ENCODE results near the gene GAS1. TPM values are rescaled to one million over a fixed set of nuclear protein-coding genes. Genes with fewer than 3 reads are reported as not detected.

The GAS1 gene
- total and polyA plus RNA-seq, 2 of the 8 experiments (the other 6 are each of a cell fraction or from before 2014, with no cell fraction given): 2.8 to 5.7 TPM

DNA sequence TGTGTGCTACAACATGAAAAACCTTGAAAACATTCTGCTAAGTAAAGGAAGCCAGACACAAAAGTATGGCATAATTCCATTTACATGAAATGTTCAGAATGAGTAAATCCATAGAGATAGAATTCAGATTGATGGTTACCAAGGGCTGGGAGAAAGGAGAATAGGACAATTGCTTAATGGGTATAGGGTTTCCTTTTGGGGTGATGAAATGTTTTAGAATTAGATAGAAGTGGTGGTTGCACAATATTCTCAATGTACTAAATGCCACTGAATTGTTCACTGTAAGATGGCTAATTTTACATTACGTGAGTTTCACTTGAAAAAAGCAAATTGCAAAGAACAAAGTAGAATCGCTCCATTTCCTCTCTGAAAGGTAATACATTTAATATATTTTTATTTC, 43.0 kb upstream of the GAS1 start:
- Histone ChIP-seq H2BK20ac (ENCODE audit: low read length) (no peak overlapping the region), H3K9me3 (ENCODE audit: insufficient read depth in 2 of 2, low read depth in 1 of 2, low read length in 1 of 2) (no peaks in the 10 kb centered on the region), H3K4me3 (ENCODE audit: extremely low read depth in 1 of 4, insufficient read depth in 2 of 4, low read depth in 3 of 4, low read length in 4 of 4) (no peak overlapping the region), H3K4me2 (ENCODE audit: insufficient read depth in 1 of 2, low read depth in 2 of 2, low read length in 2 of 2) (no peak overlapping the region), H2AK5ac (ENCODE audit: low read depth, low read length) (no peak overlapping the region), H3K79me1 (ENCODE audit: low read depth, low read length) (no peaks in the 10 kb centered on the region), H3K56ac (replicated peaks; ENCODE audit: insufficient read length, low read depth, low read length) (no peak overlapping the region), H4K20me1 (replicated peaks in 1 of 2; ENCODE audit: control insufficient read depth in 1 of 2, insufficient read depth in 2 of 2, low read length in 2 of 2) (no peaks in the 10 kb centered on the region), H3K18ac (ENCODE audit: extremely low read depth, low read length) (no peak overlapping the region), H3K4ac (replicated peaks; ENCODE audit: insufficient read length, low read depth, low read length) (no peak overlapping the region), H3K23ac (ENCODE audit: insufficient read length) (no peak overlapping the region), H4K91ac (replicated peaks; ENCODE audit: insufficient read length, low read length) (no peak overlapping the region), H2AFZ (ENCODE audit: low read length) (no peak overlapping the region), H2BK12ac (ENCODE audit: low read depth, low read length) (no peak overlapping the region), H4K8ac (ENCODE audit: extremely low read depth, insufficient read depth, low read length) (no peak overlapping the region), H2BK5ac (ENCODE audit: low read depth, low read length) (no peak overlapping the region), H3K23me2 (ENCODE audit: low read depth, low read length) (no peaks in the 10 kb centered on the region), H3K14ac (ENCODE audit: insufficient read length) (no peak overlapping the region), H3K79me2 (ENCODE audit: control insufficient read depth in 1 of 2, insufficient read depth in 2 of 2, low read length in 2 of 2) (no peaks in the 10 kb centered on the region), H4K5ac (ENCODE audit: insufficient read length, low read depth, low read length) (no peak overlapping the region), H3K9ac (replicated peaks in 1 of 4; ENCODE audit: extremely low read depth in 1 of 4, low read depth in 3 of 4, low read length in 3 of 4) (no peak overlapping the region), H2BK15ac (ENCODE audit: low read length) (no peak overlapping the region), H2BK120ac (replicated peaks; ENCODE audit: low read depth, low read length) (no peak overlapping the region), H3K27ac (ENCODE audit: low read depth, low read length) (no peak overlapping the region), H3K36me3 (ENCODE audit: control insufficient read depth in 2 of 4, insufficient read depth in 4 of 4, low read length in 3 of 4) (no peaks in the 10 kb centered on the region), H3K4me1 (replicated peaks in 1 of 4; ENCODE audit: control insufficient read depth in 3 of 4, insufficient read depth in 4 of 4, low read length in 3 of 4) (no peaks in the 10 kb centered on the region), H3K27me3 (replicated peaks in 1 of 4; ENCODE audit: control insufficient read depth in 3 of 4, extremely low read depth in 1 of 4, insufficient read depth in 3 of 4, low read length in 3 of 4) (no peaks in the 10 kb centered on the region)
- POLR2A ChIA-PET (ENCODE audit: partially characterized antibody): no interaction called here
- no peak for DNase-seq (ENCODE audit: low read depth in 1 of 2, low spot score in 2 of 2)
- no peak for FAIRE-seq
- no peak for TF ChIP-seq POU5F1 (IDR thresholded peaks at IDR 0.05; ENCODE audit: low read depth, low read length)
- no peak for TF ChIP-seq NANOG (IDR thresholded peaks at IDR 0.05; ENCODE audit: insufficient read depth, low read depth, low read length, poor library complexity, severe bottlenecking)
- TF ChIP-seq RFX5 (IDR thresholded peaks at IDR 0.05; ENCODE audit: borderline replicate concordance, low read depth, low read length): no peak
- TF ChIP-seq EGR1 (IDR thresholded peaks at IDR 0.05; ENCODE audit: borderline replicate concordance, low read depth, low read length): no peak
- TF ChIP-seq, protein P1, sequence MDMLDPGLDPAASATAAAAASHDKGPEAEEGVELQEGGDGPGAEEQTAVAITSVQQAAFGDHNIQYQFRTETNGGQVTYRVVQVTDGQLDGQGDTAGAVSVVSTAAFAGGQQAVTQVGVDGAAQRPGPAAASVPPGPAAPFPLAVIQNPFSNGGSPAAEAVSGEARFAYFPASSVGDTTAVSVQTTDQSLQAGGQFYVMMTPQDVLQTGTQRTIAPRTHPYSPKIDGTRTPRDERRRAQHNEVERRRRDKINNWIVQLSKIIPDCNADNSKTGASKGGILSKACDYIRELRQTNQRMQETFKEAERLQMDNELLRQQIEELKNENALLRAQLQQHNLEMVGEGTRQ (IDR thresholded peaks at IDR 0.05; ENCODE audit: low read length): no peak
- TF ChIP-seq RNF2 (IDR thresholded peaks at IDR 0.05; ENCODE audit: borderline replicate concordance, low read depth, low read length, missing control alignments, poor library complexity, severe bottlenecking): no peak
- WGBS, 2 experiments (ENCODE audit: extremely low coverage in 1 of 2, insufficient coverage in 1 of 2, insufficient read length in 1 of 2, insufficient replicate concordance in 2 of 2, low coverage in 1 of 2, low lambda C conversion rate in 2 of 2, missing lambda C conversion rate in 1 of 2): 86% methylated on average over 2 of the region's 2 CpGs; no CpG with 5 or more reads in 1 of the 2 experiments
- CTCF ChIA-PET (ENCODE audit: partially characterized antibody): no interaction called here
